BJ (cell line): ENCODE measurements around the gene PCGF2. TPM values are rescaled to one million over a fixed set of nuclear protein-coding genes. Genes with fewer than 3 reads are reported as not detected.

Experiments used
- CTCF ChIA-PET: fragments of 350-600 bp; formaldehyde crosslinking; extraction: SDS; loops from one replicate; lab custom pipeline; 2021; ENCODE audit warnings: antibody characterized with exemption, inconsistent platforms; lab: Yijun Ruan, JAX
- POLR2A ChIA-PET: fragments of 300-600 bp; sonication (Branson Sonifier 250); formaldehyde crosslinking; extraction: SDS; loops from one replicate; lab custom pipeline; 2021; ENCODE audit warnings: antibody characterized with exemption; lab: Charles Lee
- DNase-seq: peaks from one replicate; pipeline ENCODE4 v3.0.0-alpha.2; 2011; ENCODE audit warnings: low read depth
- H3K27me3 ChIP-seq: 2 replicates; pipeline ENCODE4 v1.6.0; 2011; ENCODE audit warnings: low read length; ENCODE audit not compliant: control insufficient read depth, insufficient read depth
- H3K36me3 ChIP-seq: 2 replicates; pipeline ENCODE4 v1.5.1; 2011; ENCODE audit warnings: low read length; ENCODE audit not compliant: control insufficient read depth, insufficient read depth
- H3K4me3 ChIP-seq: 2 replicates; pipeline ENCODE4 v1.5.1; 2011; ENCODE audit warnings: low read depth, mild to moderate bottlenecking, control low read depth, low read length
- CTCF ChIP-seq: IDR thresholded peaks from 2 replicates; pipeline ENCODE4 v1.5.1; 2011; ENCODE audit warnings: low read depth, mild to moderate bottlenecking, control low read depth, inconsistent platforms, low read length, moderate library complexity; ENCODE audit not compliant: insufficient read depth
- polyA plus RNA-seq: library from polyadenylated mRNA; depleted of rRNA; stranded (reverse); fragments of >200 nt; gene quantifications from 2 replicates; pipeline ENCODE4 v1.2.3, GENCODE V29; 2011

PCGF2 gene
- polyA plus RNA-seq, 1 experiment: 27.6 TPM

- no peaks in the 10 kb centered on the region for H3K27me3 ChIP-seq
- no peak for TF ChIP-seq CTCF
- POLR2A ChIA-PET: interaction anchor here (0.7 kb wide), 1 partner anchor 141 kb away, joined by 4 read pairs; no protein-coding TSS in a partner anchor
- no peak overlapping the region for H3K4me3 ChIP-seq
- no peak for DNase-seq
- peaks cover 26% of the 10 kb centered on the region for H3K36me3 ChIP-seq
- CTCF ChIA-PET: interaction anchor here (1.4 kb wide), 1 partner anchor 10 kb away, joined by 4 read pairs; no protein-coding TSS in a partner anchor
Measured at GRCh38 chr17:38762231-38762630, 14.1 kb upstream of the PCGF2 start.

GRCh38 chr17:38761612-38762011, 13.5 kb upstream of the PCGF2 start:
- CTCF ChIA-PET: interaction anchor here (1.4 to 1.7 kb wide), 3 partner anchors 10 to 35 kb away, joined by 3 to 4 read pairs (median 4); no protein-coding TSS in a partner anchor
- DNase-seq: no peak
- POLR2A ChIA-PET: interaction anchor here (0.7 kb wide), 1 partner anchor 141 kb away, joined by 4 read pairs; no protein-coding TSS in a partner anchor
- Histone ChIP-seq H3K4me3 (no peak overlapping the region), H3K27me3 (no peaks in the 10 kb centered on the region), H3K36me3 (peaks cover 26% of the 10 kb centered on the region)
- TF ChIP-seq CTCF: peak; percentile 42; the same call in 1 of the 2 replicates

- no peaks in the 10 kb centered on the region for H3K27me3 ChIP-seq
- ChIA-PET POLR2A (interaction anchor here (0.6 kb wide), 1 partner anchor 34 kb away, joined by 9 read pairs; no protein-coding TSS in a partner anchor), CTCF (interaction anchor here (2.6 kb wide), 1 partner anchor 23 kb away, joined by 8 read pairs; the partner anchor contains the start of gene CISD3)
- TF ChIP-seq CTCF: no peak
- peak overlapping the region; percentile 90 for H3K4me3 ChIP-seq
- peaks cover 4% of the 10 kb centered on the region for H3K36me3 ChIP-seq
- DNase-seq: no peak
Measured at GRCh38 chr17:38753071-38753506, 5.0 kb upstream of the PCGF2 start.

DNA sequence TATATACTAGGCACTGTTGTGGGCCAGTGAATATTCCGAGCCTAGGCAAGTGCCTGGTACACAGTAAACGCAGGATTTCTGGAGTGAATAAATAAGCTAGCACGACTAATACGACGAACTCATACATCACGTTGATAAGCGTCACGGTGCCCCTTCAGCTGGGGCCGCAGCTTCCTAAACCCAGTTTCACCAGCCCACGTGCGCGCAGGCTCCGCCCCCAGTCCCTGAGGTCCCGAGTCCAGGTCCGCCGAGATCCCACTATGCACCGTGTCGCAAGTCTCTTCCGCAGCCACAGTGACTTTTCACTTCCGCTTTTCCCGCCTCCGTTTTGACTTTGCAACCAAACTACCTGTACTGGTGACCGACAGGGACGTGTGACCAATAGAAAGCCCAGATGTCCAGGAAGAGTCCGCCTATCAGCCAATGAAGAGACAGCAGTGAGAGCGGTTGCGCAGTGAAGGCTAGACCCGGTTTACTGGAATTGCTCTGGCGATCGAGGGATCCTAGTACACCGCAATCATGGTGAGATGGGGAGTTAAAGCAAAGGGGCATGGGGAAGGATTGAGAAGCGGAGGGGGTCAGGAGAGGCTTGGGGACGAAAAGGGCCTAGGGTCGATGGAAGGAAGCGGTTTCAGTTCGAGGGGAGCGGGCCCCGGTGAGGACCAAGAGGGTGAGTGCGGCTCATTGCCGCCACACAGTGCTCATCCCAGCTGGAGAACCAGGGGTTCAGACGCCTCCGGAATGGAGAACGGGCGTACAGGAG, 4.4 kb upstream of the PCGF2 start, which contains the start of gene PSMB3:
Gene PSMB3, plus strand, starts transcription at position 434 of the 763 bp plus-strand sequence. Its CDS starts 86 bp downstream, at position 520.
- H3K4me3 ChIP-seq: peak within 1 kb of the TSS; percentile 90
- POLR2A ChIA-PET: no interaction called here
- H3K27me3 ChIP-seq: no peaks in the 10 kb centered on the region
- DNase-seq: peak; percentile 98
- CTCF ChIA-PET: interaction anchor here (0.6 to 2.6 kb wide), 5 partner anchors 9 to 76 kb away, joined by 3 to 8 read pairs (median 4); partner anchors contain the start of gene CISD3
- peaks cover 4% of the 10 kb centered on the region for H3K36me3 ChIP-seq
- TF ChIP-seq CTCF: no peak

DNA sequence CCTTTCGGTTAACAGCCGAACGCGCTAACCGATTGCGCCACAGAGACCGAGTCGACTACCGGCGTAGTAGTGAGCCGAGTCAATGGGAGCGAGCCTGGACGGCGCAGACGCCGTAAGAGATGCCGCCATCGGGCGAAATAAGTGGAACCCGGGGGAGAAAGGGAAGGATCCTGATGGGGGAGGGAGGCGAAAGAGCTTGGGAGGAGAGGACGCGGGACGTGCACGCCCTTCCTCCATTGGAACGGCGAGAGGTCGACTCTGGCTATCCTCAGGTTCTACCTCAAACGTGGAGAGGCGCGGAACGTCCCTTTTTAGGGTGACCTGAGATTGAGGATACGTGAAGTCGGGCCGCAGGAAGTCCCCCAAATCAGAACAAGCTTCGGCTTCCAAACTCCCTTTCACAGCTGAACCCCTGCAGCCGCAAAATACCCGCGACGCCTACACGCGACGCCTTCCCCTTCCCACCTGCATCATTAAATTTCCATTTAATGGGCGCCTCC, 3.7 kb upstream of the PCGF2 start:
- DNase-seq: peak; percentile 31
- peaks cover 4% of the 10 kb centered on the region for H3K36me3 ChIP-seq
- TF ChIP-seq CTCF: no peak
- peak overlapping the region; percentile 90 for H3K4me3 ChIP-seq
- no peaks in the 10 kb centered on the region for H3K27me3 ChIP-seq
- ChIA-PET POLR2A (no interaction called here), CTCF (interaction anchor here (0.6 to 2.6 kb wide), 5 partner anchors 10 to 75 kb away, joined by 3 to 8 read pairs (median 4); partner anchors contain the start of gene CISD3)
